Stomach smooth muscle (tissue), 2 donors: ENCODE results near the gene FAT1.
A peak's percentile ranks its signal among the peaks of the same experiment; 100 is the strongest.

Experiments
- H3K27ac ChIP-seq: one replicate; pipeline ENCODE4 v1.7.0; 2013; ENCODE audit warnings: mild to moderate bottlenecking, low read length, inconsistent platforms
- H3K27me3 ChIP-seq, 2 donors: one replicate each; pipeline ENCODE4 v1.7.0; 2013; ENCODE audit warnings: low read length in 2 of 2; ENCODE audit not compliant: insufficient read depth in 2 of 2, control insufficient read depth in 1 of 2
- H3K36me3 ChIP-seq, 2 donors: one replicate each; pipeline ENCODE4 v1.7.0; 2013; ENCODE audit warnings: low read length in 2 of 2; ENCODE audit not compliant: control insufficient read depth in 2 of 2, insufficient read depth in 2 of 2
- H3K4me1 ChIP-seq: one replicate; pipeline ENCODE4 v1.7.0; 2013; ENCODE audit warnings: low read length; ENCODE audit not compliant: control insufficient read depth, insufficient read depth
- H3K4me3 ChIP-seq, 2 donors: one replicate each; pipeline ENCODE4 v1.7.0; 2013; ENCODE audit warnings: low read length in 2 of 2
- H3K9ac ChIP-seq, 2 donors: one replicate each; pipeline ENCODE4 v1.7.0; 2013; ENCODE audit warnings: low read length in 2 of 2, mild to moderate bottlenecking in 1 of 2
- H3K9me3 ChIP-seq, 2 donors: one replicate each; pipeline ENCODE4 v1.7.0; 2013; ENCODE audit warnings: low read length in 2 of 2; ENCODE audit not compliant: control insufficient read depth in 2 of 2
- donor health status: healthy.
- donor health status: Pancreatic carcinoma.

The FAT1 gene, protein sequence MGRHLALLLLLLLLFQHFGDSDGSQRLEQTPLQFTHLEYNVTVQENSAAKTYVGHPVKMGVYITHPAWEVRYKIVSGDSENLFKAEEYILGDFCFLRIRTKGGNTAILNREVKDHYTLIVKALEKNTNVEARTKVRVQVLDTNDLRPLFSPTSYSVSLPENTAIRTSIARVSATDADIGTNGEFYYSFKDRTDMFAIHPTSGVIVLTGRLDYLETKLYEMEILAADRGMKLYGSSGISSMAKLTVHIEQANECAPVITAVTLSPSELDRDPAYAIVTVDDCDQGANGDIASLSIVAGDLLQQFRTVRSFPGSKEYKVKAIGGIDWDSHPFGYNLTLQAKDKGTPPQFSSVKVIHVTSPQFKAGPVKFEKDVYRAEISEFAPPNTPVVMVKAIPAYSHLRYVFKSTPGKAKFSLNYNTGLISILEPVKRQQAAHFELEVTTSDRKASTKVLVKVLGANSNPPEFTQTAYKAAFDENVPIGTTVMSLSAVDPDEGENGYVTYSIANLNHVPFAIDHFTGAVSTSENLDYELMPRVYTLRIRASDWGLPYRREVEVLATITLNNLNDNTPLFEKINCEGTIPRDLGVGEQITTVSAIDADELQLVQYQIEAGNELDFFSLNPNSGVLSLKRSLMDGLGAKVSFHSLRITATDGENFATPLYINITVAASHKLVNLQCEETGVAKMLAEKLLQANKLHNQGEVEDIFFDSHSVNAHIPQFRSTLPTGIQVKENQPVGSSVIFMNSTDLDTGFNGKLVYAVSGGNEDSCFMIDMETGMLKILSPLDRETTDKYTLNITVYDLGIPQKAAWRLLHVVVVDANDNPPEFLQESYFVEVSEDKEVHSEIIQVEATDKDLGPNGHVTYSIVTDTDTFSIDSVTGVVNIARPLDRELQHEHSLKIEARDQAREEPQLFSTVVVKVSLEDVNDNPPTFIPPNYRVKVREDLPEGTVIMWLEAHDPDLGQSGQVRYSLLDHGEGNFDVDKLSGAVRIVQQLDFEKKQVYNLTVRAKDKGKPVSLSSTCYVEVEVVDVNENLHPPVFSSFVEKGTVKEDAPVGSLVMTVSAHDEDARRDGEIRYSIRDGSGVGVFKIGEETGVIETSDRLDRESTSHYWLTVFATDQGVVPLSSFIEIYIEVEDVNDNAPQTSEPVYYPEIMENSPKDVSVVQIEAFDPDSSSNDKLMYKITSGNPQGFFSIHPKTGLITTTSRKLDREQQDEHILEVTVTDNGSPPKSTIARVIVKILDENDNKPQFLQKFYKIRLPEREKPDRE (N-terminal part only)

DNA sequence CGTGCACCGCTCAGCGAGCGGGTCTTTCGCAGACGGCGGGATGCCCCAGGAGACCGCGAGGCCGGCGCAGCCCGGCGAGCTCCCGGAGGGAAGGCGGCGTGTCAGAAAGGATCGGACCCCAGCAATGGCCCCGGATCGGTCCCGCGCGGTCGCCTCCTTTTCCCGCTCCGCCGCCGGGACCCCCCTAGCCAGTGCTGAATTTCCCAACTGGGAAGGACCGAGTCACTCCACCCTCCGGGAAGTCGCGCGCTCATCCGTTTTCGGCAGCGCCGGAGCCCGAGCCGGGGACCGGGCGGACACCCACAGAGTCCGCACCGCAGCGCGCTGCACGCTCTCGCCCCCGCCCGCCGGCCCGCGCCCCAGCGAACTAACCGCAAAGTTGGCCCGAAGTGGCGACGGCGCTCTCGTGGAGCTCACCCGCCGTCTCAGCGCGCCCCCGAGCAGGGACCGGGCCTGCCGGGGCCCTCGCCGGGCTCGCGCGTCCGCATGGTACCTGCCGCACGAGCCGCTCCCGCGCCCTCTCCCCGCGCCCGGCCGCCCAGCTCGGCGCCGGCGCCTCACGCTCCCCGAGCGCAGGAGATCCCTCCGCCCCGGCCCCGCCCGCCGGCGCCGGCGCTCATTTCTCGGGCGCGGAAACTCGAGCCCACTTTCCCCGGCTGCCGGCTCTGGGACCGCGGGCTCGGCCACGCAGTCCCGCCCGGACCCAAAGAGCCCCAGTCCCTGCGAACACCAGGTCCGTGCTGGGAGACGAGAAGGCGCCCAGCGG lies at the start of gene FAT1:
Gene FAT1, minus strand, starts transcription at position 565 of the 766 bp plus-strand sequence. CDS start 14,029 bp downstream, outside the sequence.
- Histone ChIP-seq H3K36me3 (no peaks in the 10 kb centered on the region), H3K27me3 (no peaks in the 10 kb centered on the region), H3K4me1 (peaks cover 14% of the 10 kb centered on the region), H3K27ac (peak within 1 kb of the TSS; percentile 88), H3K4me3 (peak within 1 kb of the TSS; percentile 88 to 91), H3K9ac (peak within 1 kb of the TSS; percentile 79 to 87), H3K9me3 (no peaks in the 10 kb centered on the region)

DNA sequence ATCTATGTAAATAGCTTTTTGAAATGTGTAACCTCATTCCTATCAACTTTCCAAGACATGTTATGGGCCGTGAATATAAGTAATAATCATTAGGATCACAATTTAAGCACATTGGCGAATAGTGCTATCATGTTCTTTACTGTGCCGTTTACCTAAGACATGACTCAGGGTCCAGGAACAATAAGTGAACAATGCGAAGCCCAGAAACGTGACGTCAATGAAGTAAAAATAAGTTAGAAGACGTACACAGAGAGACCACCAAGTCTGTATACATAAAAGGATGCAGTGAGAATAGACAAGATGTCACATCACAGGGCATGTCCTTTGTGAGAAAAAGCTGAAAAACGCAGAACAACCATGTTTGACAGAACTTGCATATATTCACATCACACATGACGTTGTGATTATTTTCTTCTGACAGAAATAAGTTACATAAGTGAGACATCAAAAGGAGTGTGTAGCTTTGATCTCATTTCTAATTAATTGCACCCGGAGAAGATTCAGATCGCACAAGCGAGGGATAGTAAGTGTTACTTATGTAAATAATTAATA lies 49.4 kb upstream of the FAT1 start:
- H3K27ac ChIP-seq, result no peak overlapping the region
- no peaks in the 10 kb centered on the region for H3K9me3 ChIP-seq
- no peak overlapping the region for H3K9ac ChIP-seq
- no peaks in the 10 kb centered on the region for H3K27me3 ChIP-seq
- no peak overlapping the region for H3K4me3 ChIP-seq
- no peaks in the 10 kb centered on the region for H3K4me1 ChIP-seq
- no peaks in the 10 kb centered on the region for H3K36me3 ChIP-seq

DNA sequence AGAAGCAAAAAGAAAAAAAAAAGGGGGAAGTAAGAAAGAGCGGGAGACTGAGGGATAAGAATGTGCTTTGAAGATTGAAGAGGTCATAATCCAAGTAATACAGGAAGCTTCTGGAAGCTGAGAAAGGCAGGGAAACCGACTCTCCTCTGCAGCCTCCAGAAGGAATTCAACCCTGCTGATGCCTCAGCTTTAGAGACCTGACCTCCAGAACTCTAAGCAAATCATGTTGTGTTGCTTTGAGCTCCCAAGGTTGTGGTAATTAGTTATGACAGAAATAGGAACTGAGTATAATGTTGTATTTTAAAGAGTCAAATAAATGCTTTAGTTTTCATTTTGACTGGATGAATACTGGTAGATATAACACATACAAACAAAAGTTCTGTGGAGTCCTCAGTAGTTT lies 48.0 kb upstream of the FAT1 start:
- no peak overlapping the region for H3K27ac ChIP-seq
- H3K4me3 ChIP-seq, result no peak overlapping the region
- no peaks in the 10 kb centered on the region for H3K36me3 ChIP-seq
- H3K27me3 ChIP-seq, result no peaks in the 10 kb centered on the region
- no peak overlapping the region for H3K9ac ChIP-seq
- no peaks in the 10 kb centered on the region for H3K9me3 ChIP-seq
- H3K4me1 ChIP-seq, result no peaks in the 10 kb centered on the region

DNA sequence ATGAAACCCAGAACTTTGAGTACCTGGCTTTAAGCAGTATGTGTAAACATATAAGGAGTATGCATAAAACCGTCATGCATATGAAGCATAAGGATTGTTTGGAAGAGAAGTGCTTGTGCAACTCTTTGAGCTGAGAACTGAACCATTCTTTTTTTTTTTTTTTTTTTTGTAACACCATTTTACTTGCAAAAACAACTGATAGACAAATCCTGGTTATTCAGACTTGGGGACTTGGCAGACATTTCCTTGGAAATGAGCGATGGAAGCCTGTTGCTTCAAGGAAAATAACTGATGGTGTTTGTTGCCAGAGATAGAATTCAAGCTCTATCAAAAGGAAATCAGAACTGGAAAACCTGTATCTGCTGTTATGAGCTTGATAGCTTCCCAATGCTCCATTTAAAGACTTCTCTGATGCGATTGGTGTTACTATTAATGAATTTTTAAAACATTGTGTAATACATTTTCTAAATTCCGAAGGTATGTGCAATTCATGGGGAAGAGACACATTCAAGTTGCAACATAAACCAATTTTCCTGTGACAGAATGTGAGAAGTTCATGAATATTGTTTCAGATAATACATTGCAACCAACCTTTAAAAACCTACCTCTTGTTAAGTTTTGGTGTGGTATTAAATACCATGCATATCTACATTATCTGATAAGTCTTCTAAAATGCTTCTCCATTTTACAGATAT lies 47.0 kb upstream of the FAT1 start:
- Histone ChIP-seq H3K9me3 (no peaks in the 10 kb centered on the region), H3K36me3 (no peaks in the 10 kb centered on the region), H3K4me3 (no peak overlapping the region), H3K9ac (no peak overlapping the region), H3K27ac (no peak overlapping the region), H3K27me3 (no peaks in the 10 kb centered on the region), H3K4me1 (no peaks in the 10 kb centered on the region)

DNA sequence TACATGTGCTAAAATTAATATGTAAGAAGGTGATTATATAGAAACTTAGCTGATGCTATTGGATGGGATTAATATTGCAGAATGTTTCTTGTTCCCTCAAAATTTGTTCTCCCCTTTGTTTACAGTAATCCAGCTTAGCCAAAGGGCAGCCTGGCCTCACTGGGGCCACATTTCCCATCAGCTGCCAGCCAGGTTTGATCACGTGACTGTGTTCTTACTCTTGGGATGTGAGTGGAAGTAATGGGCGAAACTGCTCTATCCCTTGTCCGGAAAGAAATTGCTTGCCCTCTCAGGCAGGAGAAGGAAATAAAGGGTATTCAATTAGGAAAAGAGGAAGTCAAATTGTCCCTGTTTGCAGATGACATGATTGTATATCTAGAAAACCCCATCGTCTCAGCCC lies 44.1 kb upstream of the FAT1 start:
- H3K36me3 ChIP-seq, result no peaks in the 10 kb centered on the region
- H3K4me3 ChIP-seq, result no peak overlapping the region
- no peak overlapping the region for H3K9ac ChIP-seq
- H3K4me1 ChIP-seq, result no peaks in the 10 kb centered on the region
- H3K27me3 ChIP-seq, result no peaks in the 10 kb centered on the region
- H3K9me3 ChIP-seq, result no peaks in the 10 kb centered on the region
- H3K27ac ChIP-seq, result no peak overlapping the region

DNA sequence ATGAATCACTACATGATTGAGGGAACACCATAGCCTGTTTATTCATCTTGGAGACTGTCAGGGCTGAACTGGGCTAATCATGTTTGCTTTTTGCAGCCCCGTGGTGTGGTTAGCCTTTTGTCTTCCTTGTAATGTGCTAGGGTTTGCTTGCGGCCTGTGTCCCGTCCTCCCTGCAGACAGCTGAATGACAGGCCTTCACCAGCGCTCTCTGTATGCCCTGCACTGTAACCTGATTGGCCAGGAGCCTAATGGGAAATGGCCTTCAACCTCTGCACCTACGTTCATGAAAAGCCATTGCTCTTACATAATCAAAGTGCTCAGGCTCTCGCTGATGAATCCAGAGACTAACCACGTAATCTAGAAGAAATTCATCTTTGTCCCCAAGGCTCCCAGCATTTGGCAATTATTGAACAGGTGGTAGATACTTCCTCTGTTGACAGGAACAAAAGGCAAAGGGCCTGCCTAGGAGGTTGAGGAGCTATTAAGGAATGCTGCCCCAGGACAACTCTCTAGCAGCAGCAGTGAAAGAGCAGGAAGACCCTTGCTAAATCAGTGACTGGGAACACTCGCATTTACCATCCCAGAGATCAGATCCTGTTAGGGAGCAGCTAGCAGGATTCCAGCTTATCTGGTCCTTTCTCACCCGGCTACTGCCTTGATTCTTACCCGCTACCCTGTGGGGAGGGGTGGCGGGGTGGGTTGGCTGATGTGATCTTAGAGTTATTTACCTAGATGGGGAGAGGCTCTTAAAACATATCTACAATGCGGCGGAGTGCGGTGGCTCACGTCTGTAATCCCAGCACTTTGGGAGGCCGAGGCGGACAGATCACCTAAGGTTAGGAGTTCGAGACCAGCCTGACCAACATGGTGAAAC lies 42.3 kb upstream of the FAT1 start:
- no peaks in the 10 kb centered on the region for H3K27me3 ChIP-seq
- H3K36me3 ChIP-seq, result no peaks in the 10 kb centered on the region
- H3K27ac ChIP-seq, result no peak overlapping the region
- H3K9me3 ChIP-seq, result no peaks in the 10 kb centered on the region
- no peak overlapping the region for H3K9ac ChIP-seq
- H3K4me1 ChIP-seq, result no peaks in the 10 kb centered on the region
- no peak overlapping the region for H3K4me3 ChIP-seq

DNA sequence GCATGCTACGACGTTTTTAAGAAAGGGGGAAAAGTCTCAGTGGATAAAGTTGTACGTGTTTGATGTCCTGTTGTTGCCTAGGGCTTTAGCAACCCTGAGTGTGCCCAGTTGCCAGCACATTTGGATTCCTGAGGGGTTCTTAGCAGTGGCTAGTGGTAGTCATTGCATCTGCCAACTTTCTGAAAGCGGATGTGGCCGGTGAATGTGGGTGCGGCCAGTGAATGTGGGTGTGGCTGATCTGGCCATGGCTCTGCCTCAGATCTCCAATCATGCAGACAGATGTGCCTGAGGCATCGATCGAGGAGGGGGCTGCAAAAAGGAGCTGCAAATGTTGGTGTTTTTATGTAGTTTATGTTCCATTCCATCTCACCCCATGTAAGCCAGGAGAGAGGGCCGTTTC lies 41.5 kb upstream of the FAT1 start:
- Histone ChIP-seq H3K27ac (no peak overlapping the region), H3K4me1 (no peaks in the 10 kb centered on the region), H3K9me3 (no peaks in the 10 kb centered on the region), H3K9ac (no peak overlapping the region), H3K4me3 (no peak overlapping the region), H3K27me3 (no peaks in the 10 kb centered on the region), H3K36me3 (no peaks in the 10 kb centered on the region)

DNA sequence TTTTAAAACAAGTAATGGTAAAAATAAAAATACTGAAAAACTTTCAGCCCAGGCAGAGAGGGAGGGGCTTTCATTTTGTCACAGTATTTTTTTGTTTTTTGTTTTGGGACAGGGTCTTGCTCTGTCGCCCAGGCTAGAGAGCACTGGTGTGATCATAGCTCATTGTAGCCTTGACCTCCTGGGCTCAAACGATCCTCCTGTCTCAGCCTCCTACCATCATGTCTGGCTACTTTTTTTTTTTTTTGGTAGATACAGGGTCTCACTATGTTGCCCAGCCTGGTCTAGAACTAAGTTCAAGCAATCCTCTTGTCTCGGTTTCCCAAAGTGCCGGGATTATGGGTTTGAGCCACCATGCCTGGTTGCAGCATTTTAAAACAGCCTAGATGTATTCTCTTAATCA lies 40.8 kb upstream of the FAT1 start:
- H3K4me1 ChIP-seq, result no peaks in the 10 kb centered on the region
- H3K9me3 ChIP-seq, result no peaks in the 10 kb centered on the region
- H3K27ac ChIP-seq, result no peak overlapping the region
- no peak overlapping the region for H3K9ac ChIP-seq
- H3K4me3 ChIP-seq, result no peak overlapping the region
- no peaks in the 10 kb centered on the region for H3K27me3 ChIP-seq
- H3K36me3 ChIP-seq, result no peaks in the 10 kb centered on the region

DNA sequence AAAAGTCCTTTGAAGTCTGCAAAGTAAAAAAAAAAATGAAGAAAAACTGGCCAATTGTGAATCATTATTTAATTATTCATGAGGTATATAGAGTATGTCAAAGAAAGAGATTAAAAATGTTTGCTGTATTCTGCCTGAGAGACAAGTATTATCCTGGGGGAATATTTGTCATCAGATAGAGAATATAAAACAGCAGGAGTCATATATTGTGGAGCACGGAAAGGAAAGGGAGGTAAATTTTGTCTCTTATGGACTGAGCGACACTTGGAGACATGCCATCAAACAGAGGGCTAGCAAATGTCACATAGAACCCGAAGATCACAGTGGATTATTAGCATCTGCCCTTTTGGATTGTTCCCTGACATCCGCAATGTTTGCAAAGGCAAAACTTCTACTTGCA lies 39.2 kb upstream of the FAT1 start:
- Histone ChIP-seq H3K9me3 (no peaks in the 10 kb centered on the region), H3K36me3 (no peaks in the 10 kb centered on the region), H3K4me3 (no peak overlapping the region), H3K9ac (no peak overlapping the region), H3K27ac (no peak overlapping the region), H3K4me1 (no peaks in the 10 kb centered on the region), H3K27me3 (no peaks in the 10 kb centered on the region)
